ENCODE data around the gene AGFG2.
"Not testable (repeated sequence)": the region's sequence is repeated elsewhere in the genome, so short reads cannot be mapped to it uniquely, and the experiment has no call there.

The AGFG2 gene
- total RNA-seq = 1.2 to 13.4 (median 6.1) reads per million in 17 experiments

GRCh38 chr7:100538654-100539435 lies at the start of gene AGFG2:
AGFG2 (plus strand) TSS chr7:100539203; CDS start chr7:100539347, 144 bp downstream.
- peak; percentile 100 for DNase-seq

- peak; percentile 24 to 56 (median 47) for DNase-seq
These were observed 49.2 kb upstream of the AGFG2 start for GRCh38 chr7:100489824-100490223.

- DNase-seq = no peak
These were observed 48.4 kb upstream of the AGFG2 start for GRCh38 chr7:100490483-100491191.

GRCh38 chr7:100491192-100491578 lies 47.8 kb upstream of the AGFG2 start:
- no peak for DNase-seq

GRCh38 chr7:100492738-100493475 lies 46.1 kb upstream of the AGFG2 start:
- no peak for DNase-seq

- peak; percentile 34 to 74 (median 49) for DNase-seq
These were observed 45.3 kb upstream of the AGFG2 start for GRCh38 chr7:100493476-100494264.

GRCh38 chr7:100496509-100496908 lies 42.5 kb upstream of the AGFG2 start:
- DNase-seq = no peak

- not testable (repeated sequence) for DNase-seq
These were observed 38.3 kb upstream of the AGFG2 start for GRCh38 chr7:100500743-100501142.

GRCh38 chr7:100504031-100504430 lies 35.0 kb upstream of the AGFG2 start:
- DNase-seq = not testable (repeated sequence)

GRCh38 chr7:100504887-100505611 lies 34.0 kb upstream of the AGFG2 start:
- no peak for DNase-seq

- DNase-seq = no peak
These were observed 32.6 kb upstream of the AGFG2 start for GRCh38 chr7:100506356-100506923.

GRCh38 chr7:100509231-100509630 lies 29.8 kb upstream of the AGFG2 start:
- DNase-seq = no peak

GRCh38 chr7:100510437-100511239 lies 28.4 kb upstream of the AGFG2 start:
- no peak for DNase-seq

- no peak for DNase-seq
These were observed 25.7 kb upstream of the AGFG2 start for GRCh38 chr7:100513212-100513810.

GRCh38 chr7:100515072-100515532 lies 23.9 kb upstream of the AGFG2 start:
- peak; percentile 6 to 49 (median 27) for DNase-seq

- DNase-seq = no peak
These were observed 22.7 kb upstream of the AGFG2 start for GRCh38 chr7:100516135-100516812.

- no peak for DNase-seq
These were observed 21.7 kb upstream of the AGFG2 start for GRCh38 chr7:100517305-100517704.

GRCh38 chr7:100519580-100519979 lies 19.4 kb upstream of the AGFG2 start:
- no peak for DNase-seq

GRCh38 chr7:100520138-100520537 lies 18.9 kb upstream of the AGFG2 start:
- DNase-seq = no peak
